Gastrocnemius medialis (tissue), 4 donors: ENCODE data around the gene DCUN1D1.

Source experiments
- CTCF ChIP-seq, 5 experiments: fragments of 450-650 bp in 3 of 5; fragments of 200-600 bp in 2 of 5; sonication (generic) in 2 of 5; IDR thresholded peaks in 4 of 5; conservative IDR thresholded peaks in 1 of 5; 1 replicate in 4 of 5; 2 replicates in 1 of 5; pipeline ENCODE4 v1.5.1; 2016 to 2019; ENCODE audit warnings: antibody characterized with exemption in 5 of 5, mild to moderate bottlenecking in 3 of 5, moderate library complexity in 3 of 5
- POLR2A ChIP-seq, 2 donors: fragments of 450-650 bp; IDR thresholded peaks; one replicate each; pipeline ENCODE4 v1.6.1; 2017; ENCODE audit warnings: antibody characterized with exemption in 2 of 2, mild to moderate bottlenecking in 2 of 2, moderate library complexity in 2 of 2

DNA sequence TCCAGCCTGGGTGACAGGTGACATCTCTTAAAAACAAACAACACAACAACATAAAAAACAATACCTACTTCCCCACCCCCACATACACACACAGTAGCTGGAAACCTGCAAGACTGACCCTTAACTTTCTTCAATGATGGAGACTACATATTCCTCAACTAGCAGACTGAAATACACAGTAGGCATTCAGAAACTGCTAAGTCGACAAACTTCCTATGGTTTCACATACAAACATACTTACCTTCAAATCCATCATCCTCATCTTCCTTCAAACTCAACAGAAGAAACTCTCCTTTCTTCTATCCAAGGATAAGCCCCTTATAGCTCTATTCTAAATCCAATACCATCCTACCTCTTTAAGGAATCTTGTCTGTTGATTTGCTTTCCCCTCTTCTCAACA is 30.6 kb downstream of the DCUN1D1 start:
- TF ChIP-seq POLR2A (IDR thresholded peaks at IDR 0.05): no peak
- TF ChIP-seq CTCF (IDR thresholded peaks at IDR 0.05 in 4 of 5, conservative IDR thresholded peaks at IDR 0.05 in 1 of 5): no peak
